GM19372 (cell line): ENCODE measurements around the gene FGF21.

Source experiments
- ATAC-seq: cut with Tn5 transposase; IDR thresholded peaks from one replicate; pipeline ENCODE4 v1.9.1; 2021; ENCODE audit warnings: mild to moderate bottlenecking, low read depth, moderate library complexity; ENCODE audit not compliant: unreplicated experiment

FGF21 gene

DNA sequence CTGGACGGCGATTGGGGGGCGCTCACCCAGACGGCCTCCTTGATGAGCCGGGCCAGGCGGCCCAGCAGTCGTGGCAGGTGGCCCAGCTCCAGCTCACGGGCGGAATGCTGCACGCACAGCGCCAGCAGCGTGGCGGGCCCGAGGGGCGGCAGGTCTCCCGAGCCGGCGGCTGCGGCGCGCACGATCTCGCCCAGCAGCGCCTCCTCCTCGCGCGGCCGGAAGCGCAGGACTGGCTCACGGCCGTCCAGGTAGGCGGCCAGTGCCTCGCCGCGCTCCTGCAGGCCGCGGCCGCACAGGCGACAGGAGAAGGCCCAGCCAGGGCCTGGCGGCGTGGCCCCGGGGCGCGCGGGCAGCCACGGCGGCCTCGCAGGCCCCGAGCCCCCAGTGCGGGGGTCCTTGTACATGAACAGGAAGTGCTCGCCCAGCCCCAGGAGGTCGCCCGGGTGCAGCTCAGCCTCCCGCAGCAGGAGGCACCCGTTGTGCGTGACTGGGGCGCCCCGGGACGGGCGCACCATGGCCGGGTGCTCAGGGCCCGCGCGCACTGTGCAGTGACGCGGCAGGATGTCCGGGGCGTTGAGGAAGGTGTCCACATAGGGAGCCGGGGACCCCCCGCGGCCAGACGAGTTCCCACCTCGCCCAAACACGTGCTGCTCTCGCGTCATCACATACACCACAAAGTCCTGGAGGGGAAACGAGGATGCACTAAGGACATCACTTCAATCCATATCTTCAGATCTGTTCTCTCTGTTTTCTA lies 26.2 kb upstream of the FGF21 start:
- no peak for ATAC-seq

DNA sequence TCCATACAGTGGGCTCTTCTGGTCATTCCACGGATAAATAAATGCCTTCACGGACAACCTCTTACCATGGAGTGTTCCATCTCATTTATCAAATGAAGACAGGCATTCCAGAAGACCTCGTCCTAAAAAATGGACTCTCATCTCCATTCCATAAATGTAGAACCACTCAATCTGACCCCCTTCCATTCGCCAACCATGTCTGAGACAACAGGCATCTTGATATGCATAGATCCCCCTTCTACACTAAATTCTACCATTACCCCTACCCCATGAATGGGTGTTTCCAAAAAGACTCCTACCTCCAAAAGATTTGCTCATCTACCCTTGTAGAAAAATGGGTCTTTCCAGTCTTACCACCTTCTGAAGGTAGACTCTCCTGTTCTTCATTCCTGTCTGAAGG lies 23.9 kb upstream of the FGF21 start:
- no peak for ATAC-seq

DNA sequence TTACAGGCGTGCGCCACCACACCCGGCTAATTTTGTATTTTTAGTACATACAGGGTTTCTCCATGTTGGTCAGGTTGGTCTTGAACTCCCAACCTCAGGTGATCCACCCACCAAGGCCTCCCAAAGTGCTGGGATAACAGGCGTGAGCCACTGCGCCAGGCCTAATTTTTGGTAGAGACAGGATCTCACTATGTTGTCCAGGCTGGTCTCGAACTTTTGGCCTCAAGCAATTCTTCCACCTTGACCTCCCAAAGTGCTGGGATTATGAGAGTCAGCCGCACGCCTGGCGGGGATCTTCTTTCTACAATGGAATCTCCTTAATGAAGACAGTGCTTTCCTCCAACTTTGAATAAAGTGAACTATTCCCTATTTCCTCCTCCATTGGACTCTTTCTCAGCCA lies 20.7 kb upstream of the FGF21 start:
- no peak for ATAC-seq

DNA sequence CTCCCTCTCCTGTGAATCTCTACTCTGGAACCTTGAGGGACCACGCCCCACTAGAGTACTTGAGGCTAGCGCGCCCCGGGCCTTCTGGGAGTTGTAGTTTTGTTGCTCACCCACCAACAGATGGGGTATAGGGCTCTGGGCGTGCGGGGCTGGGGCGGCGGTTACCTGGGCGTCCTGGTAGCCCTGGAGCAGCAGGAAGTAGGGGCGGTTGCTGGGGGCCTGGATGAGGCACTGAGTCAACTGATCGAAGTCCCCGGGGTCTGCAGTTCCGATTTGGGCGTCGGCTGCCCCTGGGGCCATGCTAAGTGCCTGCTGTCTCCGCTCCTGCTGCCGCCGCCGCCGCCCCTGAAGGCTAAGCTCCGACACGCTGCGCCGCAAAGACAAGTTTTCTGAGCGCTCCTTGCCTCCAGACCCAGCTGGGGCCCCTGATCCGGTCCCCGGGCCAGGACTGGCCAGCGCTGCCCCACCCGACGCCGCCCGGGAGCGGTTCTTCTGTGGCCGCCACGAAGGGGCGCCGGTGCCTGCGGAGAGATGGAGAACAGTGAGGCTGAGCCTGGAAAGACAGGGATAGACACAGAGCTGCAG lies 20.2 kb upstream of the FGF21 start:
- no peak for ATAC-seq

DNA sequence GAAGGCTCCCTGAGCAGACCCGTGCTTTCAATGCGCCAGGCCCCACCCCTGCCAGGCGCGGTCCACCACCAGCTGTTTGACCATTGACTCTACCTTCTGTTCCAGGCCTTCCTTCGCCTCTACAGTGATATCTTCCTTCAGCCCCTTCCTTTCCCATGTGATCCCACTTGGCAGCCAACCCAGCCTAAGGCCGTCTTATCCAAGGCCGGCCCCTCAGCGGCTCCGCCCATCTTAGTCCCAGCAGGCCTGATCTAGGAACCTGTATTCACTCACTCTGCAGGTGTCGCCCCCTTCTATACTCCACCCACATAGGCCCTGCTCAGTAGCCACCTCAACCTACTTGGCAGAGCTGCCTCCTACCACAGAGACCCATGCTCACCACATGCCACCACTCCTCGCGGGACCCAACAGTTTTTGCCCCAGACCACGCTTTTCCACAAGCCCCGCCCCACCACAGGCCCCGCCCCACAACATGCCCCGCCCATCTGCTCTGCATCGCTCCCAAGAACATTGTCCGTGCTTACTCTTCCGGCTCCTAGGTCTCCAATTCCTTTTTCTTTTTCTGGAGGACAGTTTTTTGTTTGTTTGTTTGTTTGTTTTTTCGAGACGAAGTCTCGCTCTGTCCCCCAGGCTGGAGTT lies 17.8 kb upstream of the FGF21 start:
- ATAC-seq = no peak

DNA sequence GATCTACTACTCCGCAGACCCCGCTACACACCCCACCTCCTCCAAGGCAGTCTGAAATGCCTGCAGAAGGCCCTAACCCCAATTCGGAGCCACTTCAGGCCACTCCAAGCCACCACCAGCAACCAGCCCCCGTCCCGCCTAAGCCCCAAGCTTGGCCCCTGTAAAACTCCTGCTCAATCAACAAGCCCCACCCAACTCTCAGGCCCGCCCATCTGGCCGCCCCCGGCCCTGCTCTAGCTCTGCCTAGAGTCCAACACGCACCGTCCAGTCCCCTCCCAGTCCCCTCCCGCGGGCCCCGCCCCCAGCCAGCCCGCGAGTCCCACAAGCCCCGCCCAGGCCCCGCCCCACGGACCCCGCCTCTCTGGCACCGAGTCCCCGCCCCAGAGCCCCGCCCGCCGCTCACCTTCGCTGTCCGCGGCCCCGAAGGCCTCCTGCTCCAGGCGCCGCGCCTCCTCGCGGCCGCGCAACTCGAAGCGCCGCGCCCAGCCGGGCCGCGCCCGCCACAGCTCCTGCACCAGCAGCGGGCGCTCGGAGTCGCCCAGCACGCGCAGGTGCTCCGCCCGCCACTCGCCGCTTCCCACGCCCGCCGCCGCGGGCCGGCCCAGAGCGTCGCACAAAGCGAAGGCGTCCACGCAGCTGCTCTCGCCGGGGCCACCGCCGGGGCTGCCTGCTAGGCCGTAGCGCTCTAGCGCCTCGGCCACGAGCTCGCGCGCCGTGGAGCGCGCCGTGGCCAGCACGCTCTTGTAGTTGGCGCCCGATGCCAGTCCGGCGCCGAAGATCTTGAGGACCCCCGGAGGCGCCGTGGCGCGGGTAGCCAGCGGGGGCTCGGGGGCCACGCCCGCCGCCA lies 16.5 kb upstream of the FGF21 start:
- ATAC-seq = peak; percentile 90

DNA sequence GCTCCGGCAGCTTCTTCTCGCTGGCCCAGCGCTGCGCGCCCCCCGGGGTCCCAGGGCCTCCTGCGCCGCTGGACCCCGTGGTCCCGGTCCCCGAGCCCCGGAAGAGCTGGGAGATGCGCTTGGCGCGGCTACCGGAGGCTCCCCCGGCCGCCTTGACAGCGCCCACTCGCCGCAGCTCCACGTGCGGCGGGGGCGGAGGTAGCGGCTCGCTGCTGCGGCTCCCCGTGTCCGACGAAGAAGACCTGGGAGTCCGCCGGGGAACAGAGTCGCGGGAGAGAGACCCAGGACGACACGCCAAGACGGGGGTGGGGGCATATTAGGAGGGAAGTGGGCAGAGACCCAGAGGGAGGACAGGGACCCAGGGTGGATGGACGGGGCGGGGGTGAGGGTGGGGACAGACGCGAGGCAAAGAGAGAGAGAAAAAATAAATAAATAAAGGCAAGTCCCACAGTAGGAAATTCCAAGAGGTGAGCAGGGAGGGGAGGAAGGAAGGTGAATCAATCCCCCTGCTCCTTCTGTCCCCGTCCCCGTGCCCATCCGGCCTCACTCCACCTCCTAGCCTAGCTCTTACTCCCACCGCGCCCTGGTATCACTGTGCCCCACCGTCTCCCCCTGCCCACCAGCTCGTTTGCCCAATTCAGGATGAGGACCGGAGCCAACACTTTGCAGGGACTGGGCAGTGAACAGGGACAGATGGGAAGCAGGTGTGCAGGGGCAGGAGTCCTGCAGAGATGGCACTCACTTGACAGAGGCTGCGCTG lies 15.7 kb upstream of the FGF21 start:
- ATAC-seq = no peak

DNA sequence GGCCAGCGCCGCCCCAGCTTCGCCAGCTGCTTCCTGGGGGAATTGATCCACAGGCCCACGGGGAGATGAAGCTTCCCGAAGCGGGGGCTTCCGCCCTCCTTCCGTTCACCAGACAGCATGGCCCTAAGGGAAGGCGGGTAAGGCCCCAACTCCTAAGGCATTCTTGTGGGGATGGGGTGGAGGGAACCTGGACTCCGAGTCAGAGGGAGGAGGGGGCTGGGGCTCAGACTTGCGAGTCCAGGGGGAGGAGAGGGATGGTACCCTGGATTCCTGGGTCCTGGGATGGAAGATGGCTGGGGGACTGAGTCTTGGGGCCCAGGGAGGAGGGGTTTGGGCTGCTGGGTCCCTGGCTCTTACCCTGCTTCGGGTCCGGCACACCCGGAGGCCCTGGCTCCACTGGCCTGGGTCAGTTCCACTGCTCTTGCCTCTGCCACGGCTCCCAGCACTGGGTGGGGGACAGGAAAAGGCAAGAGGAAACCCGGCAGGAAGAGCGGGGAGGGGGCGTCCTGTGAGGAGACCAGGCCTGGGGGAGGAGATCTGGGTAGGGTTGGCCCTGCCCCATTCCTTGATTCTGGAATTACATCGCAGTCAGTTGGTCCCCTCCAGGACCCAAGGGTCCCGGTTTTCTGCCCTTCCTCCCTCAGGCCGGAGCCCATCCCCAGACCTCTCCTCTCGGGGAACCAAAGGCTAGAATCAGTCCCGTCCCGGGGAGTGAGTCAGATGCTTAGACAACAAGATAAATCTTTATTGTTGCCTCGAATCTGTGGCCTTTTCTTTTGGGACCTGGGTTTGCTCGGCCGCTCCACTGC lies 15.0 kb upstream of the FGF21 start, which contains the start of gene RASIP1:
RASIP1 (minus strand) TSS at position 447 of the 809 bp plus-strand sequence; CDS start at position 119, 328 bp downstream.
- ATAC-seq = no peak

DNA sequence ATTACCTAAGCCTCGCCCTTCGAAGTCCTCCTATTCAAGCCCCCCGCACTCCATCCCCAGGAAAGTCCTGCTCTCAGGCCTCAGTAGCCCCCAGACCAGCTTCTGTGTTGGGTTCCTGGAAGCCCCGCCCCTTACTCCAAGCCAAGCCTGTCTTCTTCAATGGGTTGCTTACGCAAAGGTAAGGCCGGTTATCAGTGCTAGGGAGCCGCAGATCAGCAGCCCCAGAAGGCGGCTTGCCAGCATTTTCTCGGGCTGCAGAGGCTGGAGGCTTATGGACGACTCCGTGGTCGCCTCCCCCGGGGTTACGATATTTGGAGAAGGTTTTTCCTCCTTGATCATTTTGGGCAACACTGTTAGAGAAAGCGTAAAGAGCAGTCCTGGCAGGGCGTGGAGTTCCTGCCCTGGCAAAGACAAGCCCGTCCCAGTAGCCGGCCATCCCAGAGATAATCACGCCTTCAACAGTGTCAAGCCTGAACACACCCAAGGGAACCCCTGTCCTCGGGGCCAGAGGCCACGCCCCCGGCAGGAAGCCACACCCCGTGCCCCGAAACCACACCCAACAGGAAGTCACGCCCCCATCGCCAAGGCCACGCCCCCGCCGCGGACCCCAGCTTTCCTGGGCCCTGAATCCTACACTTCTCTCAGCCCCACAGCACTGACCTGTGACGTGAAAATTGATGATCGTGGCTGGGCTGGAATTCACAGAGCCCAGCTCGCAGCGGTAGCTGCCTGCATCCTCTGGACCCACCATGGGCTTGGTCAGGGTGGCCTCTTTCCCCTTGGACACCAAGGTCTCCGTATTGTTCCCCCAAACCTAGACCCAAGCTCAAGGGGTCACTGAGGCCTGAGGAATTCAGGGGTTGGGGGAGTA lies 14.0 kb upstream of the FGF21 start:
- no peak for ATAC-seq

DNA sequence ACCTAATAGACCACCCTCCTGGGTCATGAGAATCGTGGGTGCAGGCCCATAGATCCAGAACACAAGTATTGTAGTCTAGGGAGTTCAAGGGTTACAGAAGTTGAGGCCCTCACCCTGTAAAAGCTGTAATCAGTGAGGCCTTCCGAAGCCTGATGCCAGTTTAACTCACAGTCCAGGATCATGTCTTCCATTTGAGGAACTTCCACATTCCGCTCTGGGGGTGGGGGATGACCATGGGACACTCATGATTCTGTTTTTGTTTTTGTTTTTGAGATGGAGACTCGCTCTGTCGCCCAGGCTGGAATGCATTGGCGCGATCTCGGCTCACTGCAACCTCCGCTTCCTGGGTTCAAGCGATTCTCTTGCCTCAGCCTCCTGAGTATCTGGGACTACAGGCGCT lies 13.2 kb upstream of the FGF21 start:
- no peak for ATAC-seq

DNA sequence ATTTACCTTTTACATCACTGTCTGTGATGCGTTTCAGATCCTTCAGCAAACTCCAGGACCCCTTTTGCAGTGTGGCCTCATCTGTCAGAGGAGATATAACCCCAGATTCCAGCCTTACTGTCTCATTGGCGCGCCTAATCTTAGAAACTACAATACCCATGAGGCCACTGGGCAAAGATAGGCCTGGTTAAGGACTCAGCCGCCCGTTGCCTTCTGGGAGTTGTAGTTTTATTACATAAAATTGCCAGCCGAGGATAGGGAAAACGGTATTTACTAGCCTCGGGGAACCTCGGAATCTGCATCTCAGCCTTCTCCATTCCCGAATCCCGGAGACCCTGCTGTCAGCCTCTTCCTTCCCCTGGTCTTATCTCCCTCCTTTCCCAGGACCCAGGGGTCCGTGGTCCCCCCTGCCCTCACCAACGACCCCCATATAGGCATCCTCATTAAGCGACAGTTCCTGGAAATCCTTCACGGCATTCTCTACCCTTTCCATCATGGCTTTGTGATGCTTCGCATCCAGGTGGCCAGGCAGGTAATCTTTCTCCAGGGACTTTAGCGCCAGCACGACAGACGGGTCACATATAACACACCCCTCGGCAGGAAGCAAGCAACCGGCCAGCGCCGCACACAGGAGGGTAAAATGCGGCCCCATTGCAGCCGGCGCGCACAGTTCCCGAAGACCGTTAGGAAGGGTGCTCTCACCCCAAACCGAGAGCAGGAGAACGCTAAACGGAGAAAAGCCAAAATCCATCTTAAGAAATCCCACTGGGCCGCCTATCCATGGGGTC lies 9.9 kb upstream of the FGF21 start:
- no peak for ATAC-seq

DNA sequence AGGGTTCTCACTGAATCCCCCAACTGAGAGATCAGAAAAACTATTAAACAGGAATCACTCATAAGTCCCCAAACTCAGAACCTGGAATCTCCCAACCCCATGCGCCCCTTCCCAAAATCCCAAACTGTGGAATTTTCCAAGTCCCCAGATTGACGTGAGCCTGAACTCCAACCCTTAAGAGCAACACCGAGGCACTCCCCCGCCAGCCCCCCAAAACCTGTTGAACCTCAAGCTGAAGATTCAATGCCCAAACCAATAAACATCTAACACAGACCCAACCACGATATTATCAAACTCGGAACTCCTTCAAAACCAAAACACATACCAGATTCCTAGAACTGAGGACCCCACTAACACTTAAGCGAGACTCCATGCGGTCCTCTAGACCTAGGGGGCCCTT lies 9.2 kb upstream of the FGF21 start:
- ATAC-seq = no peak

DNA sequence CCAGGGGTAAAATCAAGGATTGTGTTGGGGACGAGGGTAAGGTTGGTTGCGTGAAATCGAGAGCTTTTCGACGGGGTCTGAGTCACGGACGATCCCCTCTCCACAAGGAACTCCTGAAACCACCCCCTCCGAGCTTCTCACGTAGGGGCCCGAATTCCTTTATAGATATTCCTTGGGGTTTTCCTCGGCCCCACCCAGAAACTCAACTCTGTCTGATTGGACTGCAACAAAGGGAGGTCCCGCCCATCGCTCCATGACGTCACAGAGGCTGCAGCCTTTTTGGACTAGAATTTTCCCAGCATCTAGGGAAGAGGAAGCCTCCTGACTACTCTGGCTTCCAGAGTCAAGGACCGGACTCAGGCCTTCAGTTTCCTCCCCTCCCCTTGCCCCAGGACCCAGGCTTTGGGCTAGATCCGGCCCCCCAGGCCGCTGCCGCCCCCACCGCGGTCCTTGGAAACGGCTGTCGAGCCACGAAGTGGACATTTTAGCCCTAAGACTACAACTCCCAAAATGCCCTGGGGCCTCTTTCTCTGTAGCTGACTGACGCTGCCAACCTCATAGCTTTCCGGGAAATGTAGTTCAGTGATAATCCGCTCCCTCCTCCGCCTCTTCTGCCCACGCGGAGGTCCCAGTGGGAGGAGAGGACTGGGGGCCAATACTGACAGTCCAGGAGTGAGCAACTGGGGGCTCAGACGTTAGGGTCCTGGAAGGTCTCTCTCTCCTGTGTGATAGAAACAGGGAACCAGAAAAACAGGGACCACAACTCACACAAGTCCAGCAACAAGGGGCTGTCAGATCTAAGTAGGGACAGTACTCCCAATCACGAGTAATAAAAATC lies 8.4 kb upstream of the FGF21 start, which contains the start of gene IZUMO1:
IZUMO1 (minus strand) TSS at position 172 of the 838 bp plus-strand sequence. CDS start 1,050 bp downstream, outside the sequence.
- ATAC-seq = no peak

DNA sequence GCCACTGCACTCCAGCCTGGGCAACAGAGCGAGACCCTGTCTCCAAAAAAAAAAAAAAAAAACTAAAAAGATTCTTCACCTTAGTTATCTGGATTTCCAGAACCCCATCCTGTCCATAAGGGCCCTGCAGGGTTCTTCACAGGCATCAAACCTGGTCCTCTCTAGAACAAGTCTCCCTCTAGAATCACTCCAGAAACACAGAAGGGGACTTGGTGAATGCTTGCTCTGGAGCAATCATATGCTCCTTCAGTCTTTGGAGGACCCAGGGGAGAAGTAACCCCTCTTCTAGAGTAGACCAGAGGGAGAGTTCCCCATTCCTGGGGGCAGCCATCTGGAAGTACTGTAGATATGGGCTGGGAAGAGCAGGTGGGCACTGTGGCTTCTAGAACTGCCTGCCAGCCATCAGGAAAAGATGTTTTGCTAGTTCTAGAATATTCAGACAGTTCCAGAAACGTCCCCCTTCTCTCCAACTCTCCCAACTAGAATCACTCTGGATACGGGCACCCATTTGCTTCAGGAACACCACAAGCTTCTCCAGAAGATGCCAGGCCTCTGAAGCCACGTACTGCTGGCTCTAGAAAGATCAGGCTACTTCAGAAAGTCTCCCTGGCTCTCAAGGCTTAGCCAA lies 5.6 kb upstream of the FGF21 start:
- ATAC-seq = no peak

DNA sequence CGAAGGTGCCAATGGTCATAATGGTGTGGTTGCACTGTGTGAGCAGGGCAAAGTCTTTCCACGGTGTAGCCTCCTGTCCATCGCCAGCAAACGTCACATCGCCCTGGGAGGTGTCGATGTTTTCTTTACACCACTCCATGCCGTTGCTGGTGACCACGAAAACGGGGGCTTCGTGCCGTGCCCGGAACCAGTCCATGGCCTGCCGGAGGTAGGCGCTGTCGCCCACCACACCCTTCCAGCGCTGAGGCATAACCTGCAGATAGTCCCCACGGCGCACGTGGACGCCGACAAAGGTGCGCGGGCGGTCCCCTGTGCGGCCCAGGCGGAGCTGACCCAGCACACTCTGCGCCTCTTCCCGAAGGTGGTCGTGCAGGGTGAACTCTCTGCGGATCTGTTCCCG lies 5.0 kb upstream of the FGF21 start:
- no peak for ATAC-seq
